Daoy (cell line): Measurements from ENCODE around the gene NCAPG2. TPM values are rescaled to one million over a fixed set of nuclear protein-coding genes. Genes with fewer than 3 reads are reported as not detected.

ENCODE experiments used
- DNase-seq: peaks from one replicate; pipeline ENCODE4 v3.0.0-alpha.2; 2015; ENCODE audit warnings: low read depth
- total RNA-seq: library from RNA; depleted of rRNA; stranded (reverse); fragments of >200 nt; shearing (Covaris generic); gene quantifications from 2 replicates; pipeline ENCODE4 v1.2.3, GENCODE V29; 2014

NCAPG2 gene
- total RNA-seq, 1 experiment from 2014 or later, result 57.2 TPM

DNA sequence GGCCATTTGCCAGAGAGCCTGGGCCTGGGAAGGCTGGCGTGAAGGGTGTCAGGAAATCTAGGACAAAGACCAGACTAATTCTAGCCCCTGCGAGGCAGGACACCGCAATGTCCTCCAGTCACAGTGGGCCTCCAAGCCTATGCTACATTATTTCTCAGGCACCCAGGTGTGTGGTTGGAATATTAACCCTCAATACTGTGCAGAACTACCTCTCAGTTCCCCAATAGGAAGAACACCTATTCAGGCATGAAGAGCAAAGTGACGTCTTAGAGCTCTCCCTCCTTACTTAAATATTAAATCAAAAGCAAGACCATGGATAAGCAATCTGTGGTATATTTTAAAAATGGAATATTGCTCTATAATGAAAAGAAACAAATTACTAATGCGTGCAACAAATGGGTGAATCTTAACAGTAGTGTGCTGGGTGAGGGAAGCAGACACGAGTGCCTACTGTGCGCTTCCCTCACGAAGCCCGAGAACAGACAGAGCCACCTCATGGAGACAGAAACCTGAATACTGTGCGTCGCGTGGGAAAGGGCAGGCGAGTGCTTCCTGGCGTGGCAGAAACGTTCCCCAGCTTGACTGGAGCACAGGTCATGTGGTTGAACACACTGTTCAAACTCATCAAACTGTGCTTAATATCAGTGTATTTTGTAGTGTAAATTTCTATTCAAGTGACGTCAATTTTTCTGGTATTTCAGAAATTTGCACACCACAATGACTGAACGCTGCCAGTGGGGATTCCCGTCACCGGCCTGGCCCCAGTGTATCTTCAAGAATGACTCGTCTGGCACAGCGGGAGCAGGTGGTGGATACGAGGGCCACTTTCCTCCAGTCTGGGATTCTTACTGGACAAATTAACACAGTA lies 101.5 kb downstream of the NCAPG2 start:
- DNase-seq, result peak; percentile 44

DNA sequence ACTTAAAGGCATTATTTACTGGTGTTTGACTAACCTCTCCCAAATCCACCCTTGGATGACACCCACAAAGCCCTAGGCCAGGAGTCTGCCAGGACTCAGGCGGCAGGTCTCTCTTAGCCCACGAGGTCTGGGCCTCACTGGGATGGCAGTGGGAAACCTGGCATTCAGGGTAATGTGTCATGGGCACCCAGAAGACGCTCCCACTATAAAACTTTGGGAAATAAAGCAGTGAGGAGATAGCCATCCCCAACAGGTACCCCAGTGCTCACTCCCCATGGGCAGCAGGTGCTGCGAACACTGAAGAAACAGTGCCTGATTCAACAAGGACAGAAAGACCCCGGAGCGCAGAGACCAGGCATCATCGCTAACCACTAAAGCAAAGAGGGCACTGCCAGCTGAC lies 102.6 kb downstream of the NCAPG2 start:
- DNase-seq, result no peak

- no peak for DNase-seq
Observed at GRCh38 chr7:158601090-158601489, 103.5 kb downstream of the NCAPG2 start.

GRCh38 chr7:158596745-158597144 lies 107.9 kb downstream of the NCAPG2 start:
- DNase-seq, result no peak

DNA sequence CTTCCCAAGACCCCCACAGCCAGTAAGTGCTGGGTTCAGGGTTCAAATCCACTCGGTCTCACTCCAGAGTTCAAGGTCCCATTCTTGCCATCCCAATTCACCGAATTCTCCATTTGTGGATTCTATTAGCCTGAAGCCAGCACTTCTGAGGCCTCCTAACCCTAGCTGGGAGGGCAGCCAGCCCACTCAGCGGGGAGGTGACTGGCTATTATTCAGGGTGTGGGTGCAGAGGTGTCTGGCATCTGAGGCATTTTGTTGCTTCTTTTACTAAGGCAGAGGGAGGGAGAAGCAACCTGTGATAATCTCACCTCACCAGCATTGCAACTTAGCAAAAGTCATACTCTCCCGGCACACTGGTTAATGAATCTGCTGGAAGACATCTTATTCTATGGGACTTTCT lies 108.3 kb downstream of the NCAPG2 start:
- DNase-seq, result no peak

DNA sequence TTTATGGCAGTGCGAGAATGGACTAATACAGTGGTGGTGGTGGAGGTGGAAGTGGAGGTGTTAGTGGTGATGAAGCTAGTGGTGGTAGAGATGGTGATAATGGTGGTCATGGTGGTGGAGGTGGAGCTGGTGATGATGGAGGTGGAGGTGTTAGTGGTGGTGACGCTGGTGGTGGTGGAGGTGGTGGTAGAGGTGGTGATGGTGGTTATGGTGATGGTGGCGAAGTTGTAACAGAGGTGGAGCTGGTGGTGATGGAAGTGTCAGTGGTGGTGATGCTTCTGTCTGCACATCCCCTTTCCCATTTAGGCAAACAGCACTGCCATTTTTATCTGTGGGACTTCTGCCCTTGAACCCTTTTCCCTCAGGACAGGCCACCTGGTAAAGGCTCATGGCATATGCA lies 109.5 kb downstream of the NCAPG2 start:
- peak; percentile 49 for DNase-seq

GRCh38 chr7:158592541-158592940 lies 112.1 kb downstream of the NCAPG2 start:
- DNase-seq, result no peak

GRCh38 chr7:158591944-158592343 lies 112.7 kb downstream of the NCAPG2 start:
- DNase-seq, result no peak

GRCh38 chr7:158590181-158590530 lies 114.4 kb downstream of the NCAPG2 start:
- DNase-seq, result no peak

DNA sequence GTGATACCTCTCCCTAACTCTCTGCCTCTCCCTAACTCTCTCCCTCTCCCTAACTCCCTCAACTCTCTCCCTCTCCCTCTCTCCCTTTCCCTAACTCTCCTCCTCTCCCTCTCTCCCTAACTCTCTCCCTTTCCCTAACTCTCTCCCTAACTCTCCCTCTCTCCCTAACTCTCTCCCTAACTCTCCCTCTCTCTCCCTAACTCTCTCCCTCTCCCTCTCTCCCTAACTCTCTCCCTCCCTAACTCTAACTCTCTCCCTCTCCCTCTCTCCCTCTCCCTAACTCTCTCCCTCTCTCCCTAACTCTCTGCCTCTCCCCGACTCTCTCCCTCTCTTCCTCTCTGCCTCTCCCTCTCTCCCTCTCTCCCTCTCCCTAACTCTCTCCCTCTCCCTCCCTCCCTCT lies 115.0 kb downstream of the NCAPG2 start:
- no peak for DNase-seq

GRCh38 chr7:158588878-158589442 lies 115.6 kb downstream of the NCAPG2 start:
- no peak for DNase-seq

DNA sequence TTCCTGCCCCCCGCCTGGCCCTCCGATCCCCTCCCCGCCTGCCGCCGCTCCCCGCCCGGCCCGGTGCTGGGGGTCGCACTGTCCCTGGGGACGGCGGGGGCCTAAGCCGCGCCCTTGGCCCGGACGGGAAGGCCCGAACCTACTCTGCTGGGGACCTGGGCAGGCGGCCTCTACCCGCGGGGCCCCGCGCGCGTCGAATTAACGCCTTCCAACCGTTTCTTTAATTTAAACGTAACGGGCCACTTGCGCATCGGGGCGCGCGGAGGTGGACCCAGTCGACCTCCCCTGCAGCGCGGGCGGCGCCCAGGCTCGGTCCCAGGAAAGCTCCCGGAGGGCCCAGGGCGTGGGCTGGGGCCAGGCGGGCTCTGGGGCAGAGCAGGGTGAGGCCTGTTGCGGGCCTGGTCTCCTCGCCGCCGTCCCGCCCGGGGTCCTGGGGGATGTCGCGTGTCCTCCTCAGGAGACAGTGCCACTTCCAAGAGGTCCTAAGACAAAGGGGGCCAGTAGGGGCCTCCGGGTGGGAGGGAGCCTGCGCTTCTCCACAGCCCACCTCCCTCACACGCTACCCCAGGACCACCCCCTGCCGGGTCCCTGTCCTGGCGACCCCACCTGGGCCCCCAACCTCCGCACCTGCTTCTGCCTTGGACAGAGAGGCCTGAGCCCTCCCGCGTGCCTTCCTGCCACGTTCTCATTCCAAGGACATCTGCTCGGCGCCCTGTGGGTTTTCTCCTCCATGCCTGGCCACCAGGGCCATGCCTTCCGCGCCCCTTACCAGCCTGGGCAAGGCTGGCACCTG lies 116.3 kb downstream of the NCAPG2 start:
- no peak for DNase-seq

GRCh38 chr7:158587162-158588084 lies 117.2 kb downstream of the NCAPG2 start, which contains the start of gene PTPRN2:
Gene PTPRN2 (minus strand): TSS chr7:158587823.
- peak; percentile 81 for DNase-seq

DNA sequence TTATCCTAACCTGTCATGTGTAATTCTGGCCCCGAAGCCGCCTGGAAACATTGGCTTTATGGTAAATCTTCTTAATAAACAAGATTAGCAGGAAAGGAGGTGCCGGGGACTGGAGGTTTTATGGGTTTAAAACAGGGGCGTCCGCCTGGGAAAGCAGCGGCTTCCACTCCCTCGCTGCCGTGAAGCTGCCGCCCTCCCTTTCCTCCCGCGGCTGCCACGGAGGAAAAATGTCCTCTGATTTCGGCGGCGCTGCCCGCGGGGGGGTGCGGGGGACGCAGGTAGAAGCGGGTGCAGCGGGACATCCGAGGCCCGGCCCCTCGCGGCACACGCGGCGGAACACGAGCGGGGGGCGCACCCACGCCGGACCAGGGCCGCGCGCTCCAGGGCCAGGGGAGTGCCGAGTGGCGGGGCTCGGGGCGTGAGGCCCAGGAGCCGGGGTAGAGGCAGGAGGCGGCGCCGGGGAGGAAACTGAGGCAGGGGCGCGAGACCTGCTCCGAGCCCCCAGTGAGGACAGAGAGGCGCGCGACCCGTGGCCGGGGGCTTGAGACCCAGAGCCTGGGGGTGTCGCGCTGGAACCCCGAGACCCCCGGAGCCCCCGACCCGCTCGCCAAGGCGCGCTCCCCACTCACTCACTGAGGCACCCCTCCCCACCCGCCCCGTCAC lies 118.0 kb downstream of the NCAPG2 start:
- DNase-seq, result no peak

- DNase-seq, result no peak
Observed at GRCh38 chr7:158585721-158586498, 118.7 kb downstream of the NCAPG2 start.

GRCh38 chr7:158584407-158584806 lies 120.2 kb downstream of the NCAPG2 start:
- no peak for DNase-seq

DNA sequence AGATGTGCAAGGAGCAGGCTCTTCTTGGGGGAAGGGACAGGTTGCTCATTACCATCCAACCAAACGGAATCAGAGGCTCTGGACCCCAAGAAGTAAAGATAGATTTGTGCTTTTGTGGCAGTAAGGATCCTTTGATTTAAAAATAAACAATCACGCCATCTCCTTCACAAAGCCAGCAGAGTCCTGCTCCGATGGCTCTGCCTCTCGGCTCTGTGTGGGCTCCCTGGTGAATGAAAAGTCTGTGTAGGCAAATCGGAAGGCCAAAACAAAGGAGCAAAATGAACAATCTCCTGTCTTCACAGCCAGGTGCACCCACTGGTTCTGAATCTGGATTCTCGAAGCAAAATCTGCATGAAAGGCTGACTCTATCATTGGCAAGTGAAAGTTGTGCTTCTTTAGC lies 120.8 kb downstream of the NCAPG2 start:
- no peak for DNase-seq

GRCh38 chr7:158583143-158583542 lies 121.5 kb downstream of the NCAPG2 start:
- DNase-seq, result no peak

DNA sequence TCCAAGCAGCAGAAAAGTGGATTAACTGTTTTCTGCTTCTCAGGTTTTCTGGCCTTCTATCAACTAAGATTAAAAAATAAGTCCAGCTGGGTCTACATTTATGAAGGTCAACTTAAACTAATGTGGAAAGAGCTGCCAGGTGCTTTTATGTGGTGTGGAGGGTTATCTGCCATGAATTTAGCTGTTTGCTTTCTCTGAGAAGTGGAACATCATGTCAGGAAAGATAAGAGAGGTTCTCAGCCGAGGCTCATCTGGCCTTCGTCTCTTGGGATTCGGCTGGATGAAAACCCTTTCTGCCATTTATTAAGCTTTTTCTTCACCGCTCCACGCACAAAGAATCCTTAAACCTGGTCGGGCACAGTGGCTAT lies 122.5 kb downstream of the NCAPG2 start:
- DNase-seq, result no peak

DNA sequence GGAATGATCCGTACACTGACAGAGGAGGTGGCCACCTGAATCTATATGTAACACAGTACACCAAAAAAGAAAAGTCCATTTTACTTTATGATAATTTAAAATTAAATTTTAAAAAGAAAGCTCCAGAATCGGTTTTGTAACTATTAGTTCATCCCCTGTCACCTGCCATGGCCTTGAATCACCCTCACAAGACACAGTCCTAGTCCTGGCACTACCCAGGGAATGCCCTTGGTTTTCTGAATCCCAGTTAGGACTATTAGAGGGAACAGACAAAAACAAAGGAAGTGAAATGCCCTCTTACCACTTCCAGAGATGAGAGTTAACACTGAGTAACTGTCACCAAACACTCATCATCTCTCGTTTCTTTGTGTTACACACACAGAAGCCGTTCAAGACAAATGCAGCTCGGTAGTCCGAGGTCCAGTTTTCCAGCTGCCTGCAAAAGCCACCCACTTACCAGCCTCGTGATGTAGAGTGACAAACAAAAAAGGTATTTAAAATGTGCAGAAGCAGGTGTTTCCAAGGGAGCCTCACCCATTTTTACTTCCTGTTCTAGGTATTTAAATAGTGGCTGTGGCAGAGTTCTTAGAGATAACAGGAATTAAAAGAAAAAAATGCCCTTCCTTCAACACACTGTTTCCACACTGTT lies 123.0 kb downstream of the NCAPG2 start:
- DNase-seq, result no peak
